HG03342 (cell line): ENCODE measurements around the gene TRIM43.
"Not testable (repeated sequence)": the region's sequence is repeated elsewhere in the genome, so short reads cannot be mapped to it uniquely, and the experiment has no call there.

Source experiments
- ATAC-seq: cut with Tn5 transposase; IDR thresholded peaks from one replicate; pipeline ENCODE4 v1.9.1; 2021; ENCODE audit warnings: mild to moderate bottlenecking, moderate library complexity; ENCODE audit not compliant: unreplicated experiment

TRIM43 gene

DNA sequence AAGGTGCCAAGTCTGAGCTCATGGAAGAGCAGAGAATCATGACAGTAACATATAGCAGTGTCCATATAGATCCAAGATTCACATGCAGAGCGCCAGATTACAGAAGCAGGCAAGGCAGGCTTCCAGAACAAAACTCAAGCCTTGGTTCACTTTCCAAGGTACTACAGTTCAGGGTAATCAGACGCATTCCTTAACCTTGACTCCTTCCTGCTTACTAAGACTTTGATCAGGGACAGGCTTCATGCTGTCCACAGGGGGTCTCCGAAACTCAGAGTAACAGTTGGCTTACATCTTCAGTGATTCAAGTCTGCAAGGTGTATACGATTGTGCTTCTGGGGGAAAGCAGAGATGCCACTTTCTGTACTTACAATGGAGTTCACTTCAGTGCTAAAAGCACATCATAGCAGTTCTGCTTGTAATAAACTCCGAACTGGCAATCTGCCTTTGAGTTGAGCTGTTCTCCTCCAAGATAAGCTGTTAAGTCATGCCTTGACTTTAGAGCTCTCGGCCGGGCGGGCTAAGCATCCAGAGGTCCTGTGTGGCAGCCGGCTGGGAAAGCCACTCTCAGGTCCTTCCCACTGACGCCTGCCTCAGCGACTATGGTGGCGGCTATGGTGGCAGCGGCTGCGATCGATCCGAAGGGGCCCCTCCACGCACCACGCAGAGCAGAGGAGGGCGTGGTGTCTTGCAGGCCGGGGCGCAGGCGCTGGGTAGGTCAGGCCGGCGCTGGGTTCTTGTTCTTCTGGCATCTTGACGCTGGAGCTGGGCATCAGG is 48.9 kb downstream of the TRIM43 start:
- ATAC-seq: not testable (repeated sequence)

DNA sequence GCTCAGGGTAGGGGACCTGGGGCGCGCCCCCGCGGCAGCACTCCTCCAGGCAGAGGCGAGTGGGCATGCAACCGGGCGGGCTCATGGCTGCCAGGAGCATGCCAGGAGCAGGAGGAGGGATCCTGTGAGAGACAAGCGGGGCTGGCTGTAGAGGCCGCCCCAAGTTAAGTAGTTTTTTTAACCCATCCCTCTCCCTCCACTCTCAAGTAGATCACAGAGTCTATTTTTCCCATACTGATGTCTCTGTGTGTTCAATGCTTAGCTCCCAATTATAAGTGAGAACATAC is 49.4 kb downstream of the TRIM43 start:
- not testable (repeated sequence) for ATAC-seq

DNA sequence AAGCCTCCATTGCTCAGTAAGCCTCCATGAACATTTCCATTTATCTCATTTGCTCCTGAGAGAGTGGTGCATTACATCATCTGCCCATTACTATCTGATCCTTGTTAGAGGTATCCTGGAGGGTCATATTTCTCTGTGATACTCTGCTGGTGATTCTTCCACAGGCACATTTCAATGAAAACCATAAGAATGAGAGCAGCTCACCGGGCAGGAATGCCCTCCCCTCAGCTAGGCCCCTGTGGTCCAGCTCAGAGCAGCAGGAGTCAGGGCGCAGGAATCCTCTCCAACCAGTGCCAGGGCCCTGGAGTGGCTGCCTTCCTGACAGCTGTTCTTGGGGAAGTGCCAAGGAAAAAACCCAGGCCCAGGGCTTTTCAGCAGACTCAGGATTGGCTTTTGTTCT is 50.0 kb downstream of the TRIM43 start:
- ATAC-seq: not testable (repeated sequence)

DNA sequence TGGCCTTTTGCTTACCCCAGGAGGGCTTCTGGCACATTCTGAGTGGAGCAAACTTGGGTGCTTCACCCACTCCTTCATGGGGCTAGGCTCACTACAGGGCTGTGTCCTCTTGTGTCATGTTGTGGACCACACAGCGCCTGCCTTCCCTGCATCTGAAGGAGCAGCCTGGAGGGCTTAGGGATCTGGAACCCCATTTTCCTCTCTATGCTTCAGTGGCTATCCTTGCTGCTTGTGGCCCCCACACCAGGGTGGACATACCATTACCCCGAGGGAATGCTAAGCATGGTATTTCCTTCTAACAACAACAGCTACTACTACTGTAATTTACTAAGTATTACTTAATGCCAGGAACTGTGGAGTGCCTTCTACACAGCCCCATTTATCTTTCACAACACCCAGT is 50.6 kb downstream of the TRIM43 start:
- ATAC-seq: not testable (repeated sequence)

DNA sequence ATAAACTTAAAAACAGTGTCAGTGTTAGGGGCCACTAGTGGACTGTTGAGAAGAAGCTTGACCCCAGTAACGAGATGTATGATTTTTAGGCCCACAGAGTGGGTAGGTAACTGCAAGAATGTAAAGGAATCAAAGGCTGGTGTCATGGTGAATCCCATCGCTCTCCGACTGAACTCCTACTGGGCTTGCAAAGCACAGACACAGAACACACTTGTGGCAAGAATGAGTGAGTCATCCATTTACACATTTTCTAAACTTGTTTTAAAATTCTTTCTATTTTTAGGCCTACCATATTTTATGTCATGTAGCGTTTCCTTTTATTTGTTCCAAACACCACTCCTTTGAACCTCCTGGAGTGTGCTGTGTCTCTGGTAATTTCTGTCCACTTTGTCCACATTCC is 51.1 kb downstream of the TRIM43 start:
- not testable (repeated sequence) for ATAC-seq

DNA sequence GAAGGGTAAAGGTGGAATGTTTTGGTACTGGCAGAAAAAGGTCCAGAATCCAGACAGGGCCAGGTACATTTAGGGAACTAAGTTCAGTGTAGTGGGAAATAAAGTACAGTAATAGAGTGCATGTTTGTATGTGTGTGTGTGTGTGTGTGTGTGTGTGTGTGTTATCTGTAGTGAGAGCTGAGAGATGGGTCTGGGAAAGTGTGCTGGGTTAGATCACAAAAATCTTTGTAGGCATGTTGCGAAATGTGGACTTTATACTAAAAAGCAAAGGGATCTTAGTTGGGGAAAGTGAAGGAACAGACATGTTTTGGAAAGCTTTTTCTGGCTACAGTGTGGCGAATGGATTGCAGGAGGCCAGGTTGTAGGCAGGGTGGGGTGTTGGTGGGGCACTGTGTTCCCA is 53.5 kb downstream of the TRIM43 start:
- not testable (repeated sequence) for ATAC-seq

DNA sequence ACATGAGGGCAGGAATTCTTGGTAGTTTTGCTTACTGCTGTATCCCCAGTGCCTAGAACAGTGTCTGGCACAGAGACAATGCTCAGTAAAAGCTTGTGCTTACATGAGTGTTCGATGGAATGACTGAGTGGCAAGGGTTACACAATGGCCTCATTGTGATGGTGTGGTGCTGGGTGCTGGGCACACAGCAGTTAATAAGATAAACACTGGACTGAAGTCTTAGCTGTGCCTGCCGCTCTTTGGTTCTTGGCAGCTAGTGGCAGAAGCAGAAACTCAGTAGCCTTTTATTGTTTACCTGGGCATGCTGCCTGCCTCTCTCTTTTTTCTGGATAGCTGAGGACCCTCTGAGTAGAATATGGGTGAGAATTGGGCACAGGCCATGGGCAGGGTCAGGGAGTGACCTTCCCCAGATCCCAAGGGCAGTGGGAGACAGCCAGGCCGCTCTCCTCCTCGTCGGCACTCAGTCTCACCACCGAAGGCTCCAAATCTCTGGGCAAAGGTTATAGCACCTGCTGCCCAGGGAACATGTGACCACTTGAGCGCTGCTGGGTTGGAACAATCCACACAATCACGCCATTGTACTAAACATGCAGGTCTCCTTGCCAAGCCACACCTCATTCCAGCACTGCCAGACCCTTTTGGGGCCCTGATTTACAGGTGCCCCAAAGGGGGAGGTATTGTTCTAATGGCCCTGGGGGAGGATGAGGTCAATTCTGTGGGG is 54.6 kb downstream of the TRIM43 start:
- ATAC-seq: not testable (repeated sequence)

DNA sequence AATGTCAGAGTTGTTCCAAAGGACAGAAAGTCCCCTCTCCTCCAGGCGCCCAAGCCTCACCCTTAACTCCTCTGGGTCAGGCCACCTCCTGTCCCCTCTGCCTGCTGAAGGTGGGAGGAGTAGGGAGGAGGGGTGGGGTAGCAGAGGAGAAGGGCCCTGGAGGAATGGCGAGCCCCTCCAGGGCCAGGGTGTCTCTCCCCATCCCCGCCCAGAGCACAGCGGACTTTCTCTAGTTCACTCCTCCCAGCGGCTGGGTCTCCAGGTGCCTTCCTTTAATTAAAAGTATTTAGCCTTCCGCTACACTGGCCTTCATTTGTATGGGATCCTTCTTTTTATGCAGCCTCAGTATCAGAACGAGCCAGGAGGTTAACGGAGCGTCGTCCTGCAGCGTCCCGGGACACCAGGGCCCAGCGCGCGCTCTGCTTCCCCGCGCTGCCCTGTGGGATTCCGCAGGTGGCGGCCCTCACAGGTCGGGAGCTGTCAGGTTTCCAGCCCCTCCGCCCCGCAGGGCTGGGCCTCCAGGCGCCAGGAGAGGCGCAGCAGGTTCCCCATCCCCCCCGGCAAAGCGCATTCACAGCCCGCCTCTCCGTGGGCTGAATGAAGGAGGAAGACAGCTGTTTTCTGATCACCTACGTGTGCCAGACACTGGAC is 57.2 kb downstream of the TRIM43 start:
- ATAC-seq: not testable (repeated sequence)
